ENCODE measurements around the gene GOT2.

GRCh38 chr16:58744497-58744896 lies 10.4 kb upstream of the GOT2 start:
- no peak for TF ChIP-seq CTCF (IDR thresholded peaks at IDR 0.05)
- TF ChIP-seq POLR2A (IDR thresholded peaks at IDR 0.05), result no peak

All from sigmoid colon (tissue), 3 donors.